ENCODE data around the gene NTNG1. TPM values are rescaled to one million over a fixed set of nuclear protein-coding genes. Genes with fewer than 3 reads are reported as not detected.

Gene NTNG1
- total and polyA plus RNA-seq, 10 of the 15 experiments (the other 5 are each of a cell fraction or from before 2014, with no cell fraction given): 0.18 to 2.3 (median 1.1) TPM; not detected in 1

GRCh38 chr1:107529511-107530149 is 388.8 kb downstream of the NTNG1 start:
- POLR2A ChIA-PET: interaction anchor here (2.2 kb wide), 1 partner anchor 98 kb away, joined by 7 read pairs; no protein-coding TSS in a partner anchor
- Histone ChIP-seq H4K20me1 (ENCODE audit: control insufficient read depth, insufficient read depth) (no peaks in the 10 kb centered on the region), H3K36me3 (ENCODE audit: control insufficient read depth in 2 of 2, insufficient read depth in 2 of 2, low read length in 1 of 2) (no peaks in the 10 kb centered on the region), H3K9ac (ENCODE audit: control insufficient read depth, insufficient read depth, low read length) (no peak overlapping the region), H3K4me1 (ENCODE audit: control insufficient read depth, insufficient read depth, low read length) (no peaks in the 10 kb centered on the region), H3K4me2 (ENCODE audit: control insufficient read depth, insufficient read depth) (no peak overlapping the region), H3K27me3 (replicated peaks in 1 of 2; ENCODE audit: control insufficient read depth in 2 of 2, insufficient read depth in 2 of 2, low read length in 1 of 2) (no peaks in the 10 kb centered on the region), H3K27ac (ENCODE audit: control insufficient read depth, insufficient read depth) (no peak overlapping the region), H3K4me3 (no peak overlapping the region), H2AFZ (ENCODE audit: control insufficient read depth, low read depth, low read length) (no peak overlapping the region), H3K9me3 (replicated peaks; ENCODE audit: control insufficient read depth, insufficient read depth, low read length) (no peaks in the 10 kb centered on the region), H3K79me2 (ENCODE audit: control insufficient read depth, insufficient read depth, low read length) (no peaks in the 10 kb centered on the region)
- SMC1A ChIA-PET (ENCODE audit: uncharacterized antibody, unreplicated experiment): interaction anchor here (0.7 to 7.9 kb wide), 41 partner anchors 9 to 373 kb away, joined by 3 to 156 read pairs (median 4); no protein-coding TSS in a partner anchor
- CTCF ChIA-PET: interaction anchor here (0.6 to 13.5 kb wide), 68 partner anchors 9 to 690 kb away, joined by 3 to 314 read pairs (median 5); no protein-coding TSS in a partner anchor
- peak; percentile 91 for FAIRE-seq
- RAD21 ChIA-PET (ENCODE audit: unreplicated experiment): interaction anchor here (0.9 to 11.4 kb wide), 28 partner anchors 9 to 385 kb away, joined by 3 to 178 read pairs (median 4); no protein-coding TSS in a partner anchor
- BruUV-seq (replicated peaks): no TSS peak
- DNase-seq (ENCODE audit: low read depth, low spot score): peak; percentile 19
- intact Hi-C loops (cut with micrococcal nuclease; ENCODE audit: unreplicated experiment): loop anchor here (1.0 to 2.0 kb wide), 3 partner anchors 99 to 252 kb away; no protein-coding TSS in a partner anchor
- ATAC-seq: peak; percentile 98
- WGBS (ENCODE audit: insufficient coverage, insufficient replicate concordance, low lambda C conversion rate, missing lambda C conversion rate): 12% methylated on average over 6 of the region's 6 CpGs
- in situ Hi-C loops (cut with MboI): loop anchor here (5.0 to 25.0 kb wide), 3 partner anchors 95 to 332 kb away; no protein-coding TSS in a partner anchor
- TF ChIP-seq KLF5 (IDR thresholded peaks at IDR 0.05; ENCODE audit: partially characterized antibody) (no peak), SMC3 (IDR thresholded peaks at IDR 0.05; ENCODE audit: borderline replicate concordance, low read length) (peak; percentile 92), POLR2A (IDR thresholded peaks at IDR 0.05; ENCODE audit: low read depth, low read length) (no peak), E2F4 (IDR thresholded peaks at IDR 0.05; ENCODE audit: low read depth, low read length) (no peak), CEBPZ (IDR thresholded peaks at IDR 0.05; ENCODE audit: low read depth, low read length) (no peak), HCFC1 (IDR thresholded peaks at IDR 0.05; ENCODE audit: low read length) (no peak), TCF12 (IDR thresholded peaks at IDR 0.05; ENCODE audit: low read depth, low read length) (no peak), ZNF384 (IDR thresholded peaks at IDR 0.05; ENCODE audit: borderline replicate concordance, low read depth, low read length) (no peak), POU2F2 (IDR thresholded peaks at IDR 0.05; ENCODE audit: borderline replicate concordance, low read depth, low read length) (peak; percentile 23; the same call in 1 of the 3 replicates), JUNB (IDR thresholded peaks at IDR 0.05) (no peak), RAD21 (IDR thresholded peaks at IDR 0.05; ENCODE audit: insufficient read depth, low read depth, low read length) (peak; percentile 98), CBX3 (IDR thresholded peaks at IDR 0.05; ENCODE audit: borderline replicate concordance, low read depth) (no peak), POLR2AphosphoS5 (IDR thresholded peaks at IDR 0.05; ENCODE audit: low read length) (no peak), YY1 (IDR thresholded peaks at IDR 0.05; ENCODE audit: low read depth, low read length) (peak; percentile 51; the same call in 1 of the 2 replicates), MYB (IDR thresholded peaks at IDR 0.05; ENCODE audit: borderline replicate concordance, low read depth, low read length) (no peak), CHD1 (IDR thresholded peaks at IDR 0.05; ENCODE audit: low read depth, low read length) (no peak)
- TF ChIP-seq, protein P1, sequence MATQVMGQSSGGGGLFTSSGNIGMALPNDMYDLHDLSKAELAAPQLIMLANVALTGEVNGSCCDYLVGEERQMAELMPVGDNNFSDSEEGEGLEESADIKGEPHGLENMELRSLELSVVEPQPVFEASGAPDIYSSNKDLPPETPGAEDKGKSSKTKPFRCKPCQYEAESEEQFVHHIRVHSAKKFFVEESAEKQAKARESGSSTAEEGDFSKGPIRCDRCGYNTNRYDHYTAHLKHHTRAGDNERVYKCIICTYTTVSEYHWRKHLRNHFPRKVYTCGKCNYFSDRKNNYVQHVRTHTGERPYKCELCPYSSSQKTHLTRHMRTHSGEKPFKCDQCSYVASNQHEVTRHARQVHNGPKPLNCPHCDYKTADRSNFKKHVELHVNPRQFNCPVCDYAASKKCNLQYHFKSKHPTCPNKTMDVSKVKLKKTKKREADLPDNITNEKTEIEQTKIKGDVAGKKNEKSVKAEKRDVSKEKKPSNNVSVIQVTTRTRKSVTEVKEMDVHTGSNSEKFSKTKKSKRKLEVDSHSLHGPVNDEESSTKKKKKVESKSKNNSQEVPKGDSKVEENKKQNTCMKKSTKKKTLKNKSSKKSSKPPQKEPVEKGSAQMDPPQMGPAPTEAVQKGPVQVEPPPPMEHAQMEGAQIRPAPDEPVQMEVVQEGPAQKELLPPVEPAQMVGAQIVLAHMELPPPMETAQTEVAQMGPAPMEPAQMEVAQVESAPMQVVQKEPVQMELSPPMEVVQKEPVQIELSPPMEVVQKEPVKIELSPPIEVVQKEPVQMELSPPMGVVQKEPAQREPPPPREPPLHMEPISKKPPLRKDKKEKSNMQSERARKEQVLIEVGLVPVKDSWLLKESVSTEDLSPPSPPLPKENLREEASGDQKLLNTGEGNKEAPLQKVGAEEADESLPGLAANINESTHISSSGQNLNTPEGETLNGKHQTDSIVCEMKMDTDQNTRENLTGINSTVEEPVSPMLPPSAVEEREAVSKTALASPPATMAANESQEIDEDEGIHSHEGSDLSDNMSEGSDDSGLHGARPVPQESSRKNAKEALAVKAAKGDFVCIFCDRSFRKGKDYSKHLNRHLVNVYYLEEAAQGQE (IDR thresholded peaks at IDR 0.05; ENCODE audit: low read depth, low read length): no peak
